Cardiac muscle cell (in vitro differentiated cells and primary cell): Measurements from ENCODE around the gene TLR10. TPM values are rescaled to one million over a fixed set of nuclear protein-coding genes. Genes with fewer than 3 reads are reported as not detected.

Source experiments
- DNase-seq, 2 donors: peaks; one replicate each; pipeline versions ENCODE4 v3.0.0 to v3.0.0-alpha.2; 2010 to 2017; ENCODE audit warnings: low read depth in 1 of 2, low spot score in 1 of 2
- H3K27ac ChIP-seq: fragments of 200-600 bp; sonication (generic); 2 replicates; pipeline ENCODE4 v1.5.1; 2016
- H3K27me3 ChIP-seq: fragments of 200-600 bp; sonication (generic); 2 replicates; pipeline ENCODE4 v1.6.0; 2016; ENCODE audit warnings: control low read depth
- H3K36me3 ChIP-seq: fragments of 200-600 bp; sonication (generic); 2 replicates; pipeline ENCODE4 v1.5.1; 2016; ENCODE audit warnings: control low read depth
- H3K4me1 ChIP-seq: fragments of 200-600 bp; sonication (generic); 2 replicates; pipeline ENCODE4 v1.8.1; 2017; ENCODE audit warnings: low read depth, mild to moderate bottlenecking, mixed run types
- H3K4me3 ChIP-seq: fragments of 200-600 bp; sonication (generic); 2 replicates; pipeline ENCODE4 v1.5.1; 2016; ENCODE audit warnings: mild to moderate bottlenecking
- H3K9me3 ChIP-seq: fragments of 200-600 bp; sonication (generic); 2 replicates; pipeline ENCODE4 v1.5.1; 2017; ENCODE audit warnings: low read depth, mild to moderate bottlenecking, control low read depth
- polyA plus RNA-seq: library from polyadenylated mRNA; unstranded; fragments of >200 nt; fragmentation: Nextera tagmentation; extraction: Ambion mirVana; gene quantifications from 2 replicates; pipeline ENCODE4 v1.2.1, GENCODE V29; 2016
- total RNA-seq: library from RNA; depleted of rRNA; stranded (reverse); fragments of >200 nt; gene quantifications from 2 replicates; pipeline ENCODE4 v1.2.3, GENCODE V29; 2016
- TF ChIP-seq, protein P1 (sequence below): IDR thresholded peaks from 2 replicates; pipeline ENCODE4 v1.5.1; 2012; ENCODE audit warnings: low read depth, mild to moderate bottlenecking, low read length

The TLR10 gene
- total and polyA plus RNA-seq, 2 experiments from 2014 or later = not detected

- Histone ChIP-seq H3K36me3 (no peaks in the 10 kb centered on the region), H3K4me3 (no peak within 1 kb of the TSS), H3K9me3 (no peaks in the 10 kb centered on the region), H3K4me1 (no peaks in the 10 kb centered on the region), H3K27me3 (no peaks in the 10 kb centered on the region), H3K27ac (no peak within 1 kb of the TSS)
- peak; percentile 8 to 81 for DNase-seq
- TF ChIP-seq, protein P1, sequence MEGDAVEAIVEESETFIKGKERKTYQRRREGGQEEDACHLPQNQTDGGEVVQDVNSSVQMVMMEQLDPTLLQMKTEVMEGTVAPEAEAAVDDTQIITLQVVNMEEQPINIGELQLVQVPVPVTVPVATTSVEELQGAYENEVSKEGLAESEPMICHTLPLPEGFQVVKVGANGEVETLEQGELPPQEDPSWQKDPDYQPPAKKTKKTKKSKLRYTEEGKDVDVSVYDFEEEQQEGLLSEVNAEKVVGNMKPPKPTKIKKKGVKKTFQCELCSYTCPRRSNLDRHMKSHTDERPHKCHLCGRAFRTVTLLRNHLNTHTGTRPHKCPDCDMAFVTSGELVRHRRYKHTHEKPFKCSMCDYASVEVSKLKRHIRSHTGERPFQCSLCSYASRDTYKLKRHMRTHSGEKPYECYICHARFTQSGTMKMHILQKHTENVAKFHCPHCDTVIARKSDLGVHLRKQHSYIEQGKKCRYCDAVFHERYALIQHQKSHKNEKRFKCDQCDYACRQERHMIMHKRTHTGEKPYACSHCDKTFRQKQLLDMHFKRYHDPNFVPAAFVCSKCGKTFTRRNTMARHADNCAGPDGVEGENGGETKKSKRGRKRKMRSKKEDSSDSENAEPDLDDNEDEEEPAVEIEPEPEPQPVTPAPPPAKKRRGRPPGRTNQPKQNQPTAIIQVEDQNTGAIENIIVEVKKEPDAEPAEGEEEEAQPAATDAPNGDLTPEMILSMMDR = peak; percentile 50
These were observed 22.0 kb upstream of the TLR10 start, which contains the start of gene TLR1 for GRCh38 chr4:38804654-38805295. Gene TLR1, minus strand, starts transcription at chr4:38804791. Its CDS starts 5,960 bp downstream, at chr4:38798831.

GRCh38 chr4:38803833-38804653 lies 21.3 kb upstream of the TLR10 start:
- no peaks in the 10 kb centered on the region for H3K4me1 ChIP-seq
- H3K36me3 ChIP-seq = no peaks in the 10 kb centered on the region
- no peak overlapping the region for H3K4me3 ChIP-seq
- TF ChIP-seq, protein P1 = no peak
- no peaks in the 10 kb centered on the region for H3K9me3 ChIP-seq
- no peaks in the 10 kb centered on the region for H3K27me3 ChIP-seq
- DNase-seq = peak in 1 of 2 donors; percentile 31
- H3K27ac ChIP-seq = no peak overlapping the region

GRCh38 chr4:38802561-38803355 lies 20.0 kb upstream of the TLR10 start:
- no peak for DNase-seq
- Histone ChIP-seq H3K27ac (no peak overlapping the region), H3K9me3 (no peaks in the 10 kb centered on the region), H3K4me1 (no peaks in the 10 kb centered on the region), H3K27me3 (no peaks in the 10 kb centered on the region), H3K36me3 (no peaks in the 10 kb centered on the region), H3K4me3 (no peak overlapping the region)
- TF ChIP-seq, protein P1 = no peak

GRCh38 chr4:38800961-38801450 lies 18.2 kb upstream of the TLR10 start:
- TF ChIP-seq, protein P1 = no peak
- Histone ChIP-seq H3K4me3 (no peak overlapping the region), H3K27ac (no peak overlapping the region), H3K4me1 (no peaks in the 10 kb centered on the region), H3K9me3 (no peaks in the 10 kb centered on the region), H3K27me3 (no peaks in the 10 kb centered on the region), H3K36me3 (no peaks in the 10 kb centered on the region)
- peak in 1 of 2 donors; percentile 21 for DNase-seq

DNA sequence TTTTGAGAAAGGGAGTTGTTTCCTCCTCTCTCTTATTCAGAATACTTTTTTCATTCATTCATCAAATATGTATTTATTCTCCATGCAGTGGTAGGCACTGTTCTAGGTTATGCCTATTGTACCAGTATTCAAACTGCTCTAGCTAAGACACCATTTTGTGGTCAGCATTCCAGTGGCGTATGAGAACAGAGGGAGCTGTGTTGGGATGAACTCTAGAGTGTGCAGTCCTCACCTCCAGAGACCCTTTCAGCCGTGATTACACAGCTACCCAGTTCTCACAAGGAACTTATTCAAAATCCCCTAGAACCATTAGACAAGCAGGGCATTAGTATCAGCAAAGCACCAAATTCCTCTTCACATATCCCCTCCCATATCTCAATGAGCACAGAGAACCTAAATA lies 17.6 kb upstream of the TLR10 start:
- H3K9me3 ChIP-seq = no peaks in the 10 kb centered on the region
- H3K27me3 ChIP-seq = no peaks in the 10 kb centered on the region
- H3K36me3 ChIP-seq = no peaks in the 10 kb centered on the region
- H3K4me1 ChIP-seq = no peaks in the 10 kb centered on the region
- DNase-seq = no peak
- H3K27ac ChIP-seq = no peak overlapping the region
- H3K4me3 ChIP-seq = no peak overlapping the region
- TF ChIP-seq, protein P1 = no peak
